K562 (cell line): ENCODE results near the gene ITPRIPL2.
A peak's percentile ranks its signal among the peaks of the same experiment; 100 is the strongest.

Experiments
- CEBPB ChIP-seq: fragments of 450-650 bp; IDR thresholded peaks from 2 replicates; pipeline ENCODE4 v1.6.1; 2016; ENCODE audit warnings: missing genetic modification characterization, missing compliant biosample characterization
- CHCHD3 ChIP-seq: fragments of 250-450 bp; sonication (Bioruptor Pico); IDR thresholded peaks from 2 replicates; pipeline ENCODE4 v2.1.2; 2022; ENCODE audit warnings: mild to moderate bottlenecking
- COPS2 ChIP-seq: fragments of 450-650 bp; conservative IDR thresholded peaks from 2 replicates; pipeline ENCODE4 v1.6.1; 2016; ENCODE audit warnings: mild to moderate bottlenecking, moderate library complexity
- CREM ChIP-seq: IDR thresholded peaks from 2 replicates; pipeline ENCODE4 v1.6.1; 2014; ENCODE audit warnings: antibody characterized with exemption, low read depth
- DPF2 ChIP-seq: fragments of 450-650 bp; IDR thresholded peaks from 2 replicates; pipeline ENCODE4 v1.6.1; 2016
- EZH2 ChIP-seq: IDR thresholded peaks from 2 replicates; pipeline ENCODE4 v1.6.1; 2012; ENCODE audit warnings: low read depth, mild to moderate bottlenecking, inconsistent platforms, low read length, borderline replicate concordance
- HNRNPL ChIP-seq: fragments of 200-400 bp; formaldehyde crosslinking; IDR thresholded peaks from 2 replicates; pipeline ENCODE4 v1.6.1; 2017; ENCODE audit warnings: low read depth, mild to moderate bottlenecking, low read length
- MXI1 ChIP-seq: IDR thresholded peaks from 2 replicates; pipeline ENCODE4 v1.6.1; 2011; ENCODE audit warnings: low read depth, mild to moderate bottlenecking, improper control_type of control experiment, low read length
- MYNN ChIP-seq, 2 experiments: sonication (generic); formaldehyde crosslinking in 1 of 2; IDR thresholded peaks; 2 replicates each; pipeline versions ENCODE4 v1.5.0 to v1.6.1; 2016 to 2020; ENCODE audit warnings: antibody characterized with exemption in 1 of 2, missing genetic modification reagents in 1 of 2
- REST ChIP-seq, 2 experiments: fragments of 450-650 bp; formaldehyde crosslinking in 1 of 2; IDR thresholded peaks; 2 replicates each; pipeline versions ENCODE4 v1.4.0 to v1.6.1; 2014 to 2020; ENCODE audit warnings: mild to moderate bottlenecking in 2 of 2, borderline replicate concordance in 1 of 2, low read depth in 1 of 2
- TF ChIP-seq, protein P1 (sequence below), 3 experiments: IDR thresholded peaks in 2 of 3; conservative IDR thresholded peaks in 1 of 3; 2 replicates each; pipeline ENCODE4 v1.5.1; 2011 to 2012; ENCODE audit warnings: low read length in 3 of 3, mild to moderate bottlenecking in 3 of 3, control low read depth in 2 of 3, improper control_type of control experiment in 1 of 3, inconsistent platforms in 1 of 3, low read depth in 1 of 3, mixed read lengths in 1 of 3, moderate library complexity in 1 of 3; ENCODE audit not compliant: insufficient read depth in 2 of 3
- TF ChIP-seq, protein P2 (sequence below): IDR thresholded peaks from 3 replicates; pipeline ENCODE4 v1.6.1; 2011; ENCODE audit warnings: borderline replicate concordance, mild to moderate bottlenecking; ENCODE audit not compliant: insufficient read length, insufficient read depth

- TF ChIP-seq MYNN (IDR thresholded peaks at IDR 0.05): 0 out of 2 replicates have a peak, but pooled peaks have one; percentile 33
- TF ChIP-seq MYNN (CRISPR knock-in tag; IDR thresholded peaks at IDR 0.05): no peak
- TF ChIP-seq, protein P1, sequence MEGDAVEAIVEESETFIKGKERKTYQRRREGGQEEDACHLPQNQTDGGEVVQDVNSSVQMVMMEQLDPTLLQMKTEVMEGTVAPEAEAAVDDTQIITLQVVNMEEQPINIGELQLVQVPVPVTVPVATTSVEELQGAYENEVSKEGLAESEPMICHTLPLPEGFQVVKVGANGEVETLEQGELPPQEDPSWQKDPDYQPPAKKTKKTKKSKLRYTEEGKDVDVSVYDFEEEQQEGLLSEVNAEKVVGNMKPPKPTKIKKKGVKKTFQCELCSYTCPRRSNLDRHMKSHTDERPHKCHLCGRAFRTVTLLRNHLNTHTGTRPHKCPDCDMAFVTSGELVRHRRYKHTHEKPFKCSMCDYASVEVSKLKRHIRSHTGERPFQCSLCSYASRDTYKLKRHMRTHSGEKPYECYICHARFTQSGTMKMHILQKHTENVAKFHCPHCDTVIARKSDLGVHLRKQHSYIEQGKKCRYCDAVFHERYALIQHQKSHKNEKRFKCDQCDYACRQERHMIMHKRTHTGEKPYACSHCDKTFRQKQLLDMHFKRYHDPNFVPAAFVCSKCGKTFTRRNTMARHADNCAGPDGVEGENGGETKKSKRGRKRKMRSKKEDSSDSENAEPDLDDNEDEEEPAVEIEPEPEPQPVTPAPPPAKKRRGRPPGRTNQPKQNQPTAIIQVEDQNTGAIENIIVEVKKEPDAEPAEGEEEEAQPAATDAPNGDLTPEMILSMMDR (IDR thresholded peaks at IDR 0.05 in 2 of 3, conservative IDR thresholded peaks at IDR 0.05 in 1 of 3; ENCODE audit: insufficient read depth in 2 of 3, low read depth in 1 of 3, low read length in 3 of 3): peak; percentile 96 to 97 (median 96)
- no peak for TF ChIP-seq MXI1
- TF ChIP-seq, protein P2, sequence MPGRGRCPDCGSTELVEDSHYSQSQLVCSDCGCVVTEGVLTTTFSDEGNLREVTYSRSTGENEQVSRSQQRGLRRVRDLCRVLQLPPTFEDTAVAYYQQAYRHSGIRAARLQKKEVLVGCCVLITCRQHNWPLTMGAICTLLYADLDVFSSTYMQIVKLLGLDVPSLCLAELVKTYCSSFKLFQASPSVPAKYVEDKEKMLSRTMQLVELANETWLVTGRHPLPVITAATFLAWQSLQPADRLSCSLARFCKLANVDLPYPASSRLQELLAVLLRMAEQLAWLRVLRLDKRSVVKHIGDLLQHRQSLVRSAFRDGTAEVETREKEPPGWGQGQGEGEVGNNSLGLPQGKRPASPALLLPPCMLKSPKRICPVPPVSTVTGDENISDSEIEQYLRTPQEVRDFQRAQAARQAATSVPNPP: no peak
- TF ChIP-seq CEBPB (tag): peak; percentile 95
- no peak for TF ChIP-seq HNRNPL
- TF ChIP-seq DPF2: no peak
- TF ChIP-seq CHCHD3 (CRISPR knock-in tag): no peak
- no peak for TF ChIP-seq COPS2
- TF ChIP-seq EZH2: no peak
- peak; percentile 20; the same call in 1 of the 2 replicates for TF ChIP-seq CREM
- peak; percentile 95 for TF ChIP-seq REST (IDR thresholded peaks at IDR 0.05; ENCODE audit: borderline replicate concordance)
- no peak for TF ChIP-seq REST (CRISPR knock-in tag; IDR thresholded peaks at IDR 0.05; ENCODE audit: low read depth)
Observed at GRCh38 chr16:19086322-19087199, 27.2 kb upstream of the ITPRIPL2 start.
